Astrocyte of the spinal cord (primary cell): ENCODE measurements around the gene LILRB3.
"Not testable (repeated sequence)": the region's sequence is repeated elsewhere in the genome, so short reads cannot be mapped to it uniquely, and the experiment has no call there.

Experiments
- DNase-seq: peaks from one replicate; pipeline ENCODE4 v3.0.0; 2011; ENCODE audit warnings: low read depth, low spot score
- H3K4me3 ChIP-seq: 2 replicates; pipeline ENCODE4 v1.5.1; 2011; ENCODE audit warnings: low read depth, mild to moderate bottlenecking, low read length, moderate library complexity
- CTCF ChIP-seq: IDR thresholded peaks from 2 replicates; pipeline ENCODE4 v1.5.1; 2012; ENCODE audit warnings: low read depth, mild to moderate bottlenecking, low read length, inconsistent platforms
- in situ Hi-C: cut with HindIII; loops from 2 replicates; pipeline ENCODE4 v1.10.0; 2017; ENCODE audit warnings: low sequenced_read_pairs

LILRB3 gene

GRCh38 chr19:54233941-54234340, 11.1 kb upstream of the LILRB3 start:
- no peak for TF ChIP-seq CTCF
- in situ Hi-C loops = no loop called here
- no peak for DNase-seq
- H3K4me3 ChIP-seq = no peak overlapping the region

GRCh38 chr19:54231077-54231931, 8.5 kb upstream of the LILRB3 start:
- TF ChIP-seq CTCF = peak; percentile 95
- peak; percentile 69 for DNase-seq
- in situ Hi-C loops = no loop called here
- no peak overlapping the region for H3K4me3 ChIP-seq

- in situ Hi-C loops = no loop called here
Observed at GRCh38 chr19:54230031-54230430, 7.2 kb upstream of the LILRB3 start.

GRCh38 chr19:54229146-54229545, 6.3 kb upstream of the LILRB3 start:
- no peak for TF ChIP-seq CTCF
- no peak overlapping the region for H3K4me3 ChIP-seq
- no peak for DNase-seq
- in situ Hi-C loops = no loop called here

More at GRCh38 chr19:54230031-54230430, 7.2 kb upstream of the LILRB3 start:
- no peak for TF ChIP-seq CTCF
- no peak for DNase-seq
- H3K4me3 ChIP-seq = no peak overlapping the region

- H3K4me3 ChIP-seq, DNase-seq, in situ Hi-C loops: not testable (repeated sequence)
Observed at GRCh38 chr19:54224619-54225018, 1.8 kb upstream of the LILRB3 start.

GRCh38 chr19:54223937-54224281, 1.1 kb upstream of the LILRB3 start:
- in situ Hi-C loops, H3K4me3 ChIP-seq, DNase-seq: not testable (repeated sequence)

- DNase-seq, H3K4me3 ChIP-seq, in situ Hi-C loops: not testable (repeated sequence)
Observed at GRCh38 chr19:54223277-54223936, 600 bp upstream of the LILRB3 start.

- DNase-seq, in situ Hi-C loops, H3K4me3 ChIP-seq: not testable (repeated sequence)
Observed at GRCh38 chr19:54221947-54222346, 860 bp downstream of the LILRB3 start.

GRCh38 chr19:54219702-54220101, 3.1 kb downstream of the LILRB3 start:
- in situ Hi-C loops, DNase-seq, H3K4me3 ChIP-seq: not testable (repeated sequence)
